NCI-H146 treated with DMSO at 0.1 percent for 48 hours (cell line): ENCODE measurements around the gene USHBP1.

Source experiments
- DNase-seq: peaks from one replicate; lab custom pipeline; 2025; ENCODE audit not compliant: unreplicated experiment; lab: John Stamatoyannopoulos, UW

The USHBP1 gene

DNA sequence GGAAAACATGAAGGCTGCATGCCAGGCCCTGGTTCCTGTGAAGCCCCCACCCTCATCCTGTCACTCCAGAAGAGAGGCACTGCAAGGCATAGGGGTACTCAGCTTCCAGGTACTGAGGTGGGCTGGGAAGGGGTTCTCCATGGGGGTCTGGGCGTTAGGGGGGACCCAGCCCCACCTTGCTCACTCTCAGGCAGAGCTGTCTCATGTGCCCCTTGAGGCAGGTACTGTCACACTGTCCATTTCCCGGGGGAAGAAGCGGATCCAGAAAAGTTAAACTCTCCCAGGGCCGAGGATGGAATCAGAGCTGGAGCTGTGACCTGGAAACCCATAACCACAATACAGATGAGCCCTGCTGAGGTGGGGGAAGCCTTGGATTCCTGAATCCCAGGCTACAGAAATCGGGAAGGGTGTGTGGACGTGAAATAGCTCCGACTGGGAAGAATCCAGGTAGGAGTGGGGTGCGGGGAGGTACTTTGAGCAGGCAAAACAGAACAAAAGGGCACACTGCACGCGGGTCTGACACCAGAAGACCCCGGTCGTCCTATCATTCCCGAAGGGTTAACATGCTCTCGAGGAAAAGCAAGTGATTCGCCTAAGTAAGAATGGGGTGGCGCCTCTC is 49.9 kb downstream of the USHBP1 start:
- peak; percentile 49 for DNase-seq

DNA sequence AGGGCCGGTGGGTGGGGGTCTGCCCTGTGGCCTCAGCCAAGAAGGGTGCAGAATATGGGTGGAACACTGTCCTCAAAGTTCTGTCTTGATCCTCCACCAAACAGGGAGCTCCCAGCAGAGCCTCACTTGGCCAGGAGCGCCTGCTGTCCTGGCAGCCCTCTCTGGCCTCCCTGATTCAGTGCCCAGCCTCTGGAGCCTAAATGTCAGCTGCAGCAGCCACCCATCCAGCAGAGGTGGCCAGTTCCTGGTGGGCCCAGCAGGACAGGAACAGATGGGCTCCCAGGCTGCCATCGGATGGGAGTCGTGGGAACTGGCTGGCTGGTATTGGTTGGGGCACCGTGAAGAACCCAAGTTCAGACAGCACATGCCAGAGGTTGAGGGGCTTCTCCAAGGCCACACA is 51.2 kb downstream of the USHBP1 start:
- DNase-seq, result no peak

DNA sequence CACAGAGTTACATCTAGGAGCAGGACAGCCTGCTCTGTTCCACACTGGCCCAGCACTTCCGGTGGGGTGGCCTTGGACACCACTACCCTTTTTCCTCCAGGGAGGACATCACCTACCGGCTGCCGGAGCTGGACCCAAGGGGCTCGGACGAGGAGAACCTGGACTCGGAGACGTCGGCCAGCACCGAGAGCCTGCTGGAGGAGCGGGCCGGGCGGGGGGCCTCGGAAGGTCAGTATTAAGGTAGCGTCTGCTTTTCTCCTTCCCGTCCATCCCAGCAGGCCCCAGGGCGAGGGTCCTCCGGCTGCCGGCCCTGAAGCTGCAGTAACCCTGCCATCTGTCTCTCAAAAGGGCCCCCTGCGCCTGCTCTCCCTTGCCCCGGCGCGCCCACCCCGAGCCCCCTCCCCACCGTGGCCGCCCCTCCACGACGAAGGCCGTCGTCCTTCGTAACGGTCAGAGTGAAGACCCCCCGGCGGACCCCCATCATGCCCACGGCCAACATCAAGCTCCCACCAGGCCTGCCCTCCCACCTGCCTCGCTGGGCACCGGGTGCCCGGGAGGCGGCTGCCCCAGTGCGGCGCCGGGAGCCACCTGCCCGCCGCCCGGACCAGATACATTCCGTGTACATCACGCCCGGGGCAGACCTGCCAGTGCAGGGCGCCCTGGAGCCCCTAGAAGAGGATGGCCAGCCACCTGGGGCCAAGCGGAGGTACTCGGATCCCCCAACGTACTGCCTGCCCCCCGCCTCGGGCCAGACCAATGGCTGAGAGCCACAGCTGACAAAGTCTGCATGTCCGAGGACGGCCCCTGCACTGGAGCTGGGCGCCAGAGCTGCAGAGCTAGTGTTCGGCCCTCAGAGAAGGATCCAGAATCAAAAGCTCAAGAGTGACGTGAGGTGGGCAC is 52.7 kb downstream of the USHBP1 start:
- DNase-seq, result no peak

DNA sequence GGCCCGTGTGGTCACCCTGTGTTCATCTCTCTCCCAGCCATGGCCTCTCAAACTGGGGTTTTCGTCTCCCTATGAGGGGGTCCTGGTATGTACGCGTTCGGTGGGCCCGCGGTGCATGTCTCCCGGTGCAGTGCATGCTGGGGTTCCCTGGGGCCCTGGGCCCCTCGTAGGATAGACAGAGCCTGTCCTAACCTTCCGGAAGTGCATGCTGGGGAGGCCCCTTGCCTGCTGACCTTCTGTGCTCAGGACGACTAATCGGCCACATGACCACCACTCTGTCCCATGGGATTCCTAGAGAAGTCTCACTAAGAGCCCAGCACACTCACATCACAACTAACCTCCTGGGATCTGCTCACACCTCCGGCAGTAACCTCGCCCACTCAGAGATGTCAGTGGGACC is 54.2 kb downstream of the USHBP1 start:
- DNase-seq, result no peak

DNA sequence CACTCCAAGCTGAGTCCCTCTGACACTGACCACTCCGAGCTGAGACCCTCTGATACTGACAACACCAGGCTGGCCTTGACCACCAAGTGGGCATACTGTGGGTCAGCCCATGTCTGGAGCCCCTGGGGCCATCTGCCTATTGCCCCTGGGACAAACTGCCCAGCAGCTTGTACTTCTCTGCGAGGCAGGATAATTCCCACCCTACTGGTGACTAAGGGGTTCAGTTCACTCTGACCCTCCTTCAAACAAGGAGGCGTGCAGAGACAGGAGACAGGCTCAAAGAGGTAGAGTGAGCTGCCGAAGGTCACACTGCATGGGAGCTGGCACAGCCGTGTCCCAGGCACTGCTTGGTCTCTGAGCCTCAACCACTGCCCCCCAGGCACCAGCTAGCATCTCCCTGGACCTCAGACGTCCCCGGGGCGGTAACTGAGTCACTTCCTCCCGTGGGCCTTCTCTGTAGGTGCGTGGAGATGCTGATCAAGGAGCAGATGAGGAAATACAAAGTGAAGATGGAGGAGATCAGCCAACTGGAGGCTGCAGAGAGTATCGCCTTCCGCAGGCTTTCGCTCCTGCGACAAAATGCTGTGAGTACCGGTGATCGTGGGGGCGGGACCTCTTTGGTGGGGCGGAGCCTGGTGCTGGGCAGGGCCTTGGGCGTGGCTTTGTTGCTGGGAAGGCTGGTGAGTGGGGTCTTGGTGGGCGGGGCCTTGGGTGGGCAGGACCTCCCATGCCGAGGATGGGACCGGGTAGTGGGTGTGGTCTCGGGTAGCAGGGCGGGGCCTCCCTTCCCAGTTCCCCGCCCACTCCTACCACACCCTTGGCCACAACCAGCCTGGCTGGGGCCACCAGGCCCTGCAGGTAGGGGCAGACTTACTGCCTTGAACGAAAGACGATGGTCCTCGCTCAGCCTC is 55.2 kb downstream of the USHBP1 start:
- no peak for DNase-seq

DNA sequence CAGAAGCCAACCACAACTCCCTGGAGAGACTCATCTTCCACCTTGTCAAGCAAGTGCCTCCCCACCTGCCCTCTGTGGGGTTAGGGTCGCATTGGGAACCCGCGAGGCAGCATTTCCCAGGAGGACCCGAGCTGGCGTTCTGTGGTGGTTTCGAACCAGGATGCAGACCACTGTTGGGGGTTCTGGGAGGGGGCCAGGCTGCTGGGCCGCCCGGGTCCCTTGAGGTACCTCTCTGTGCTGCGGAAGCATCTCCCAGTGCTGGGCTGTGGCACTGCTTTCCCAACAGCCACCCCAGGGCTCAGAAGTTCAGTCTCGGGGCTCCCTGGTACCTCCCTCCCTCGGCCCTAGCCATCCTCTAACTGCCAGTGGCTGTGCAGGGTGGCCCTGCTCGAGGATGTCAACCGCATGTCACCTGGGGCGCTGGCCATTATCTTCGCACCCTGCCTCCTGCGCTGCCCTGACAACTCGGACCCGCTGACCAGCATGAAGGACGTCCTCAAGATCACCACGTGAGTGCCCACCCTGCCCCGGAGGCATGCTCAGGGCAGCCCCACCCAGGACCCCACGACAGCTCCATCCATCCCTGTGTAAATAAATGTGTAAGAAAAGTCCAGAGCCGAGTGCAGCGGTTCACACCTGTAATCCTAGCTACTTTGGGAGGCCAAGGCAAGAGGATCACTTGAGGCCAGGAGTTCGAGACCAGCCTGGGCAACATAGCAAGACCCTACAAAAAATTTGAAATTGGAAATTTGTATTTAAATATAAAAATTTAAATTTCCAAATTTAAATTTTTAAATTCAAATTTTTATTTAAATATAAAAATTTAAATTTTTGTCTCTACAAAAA is 57.6 kb downstream of the USHBP1 start:
- no peak for DNase-seq

DNA sequence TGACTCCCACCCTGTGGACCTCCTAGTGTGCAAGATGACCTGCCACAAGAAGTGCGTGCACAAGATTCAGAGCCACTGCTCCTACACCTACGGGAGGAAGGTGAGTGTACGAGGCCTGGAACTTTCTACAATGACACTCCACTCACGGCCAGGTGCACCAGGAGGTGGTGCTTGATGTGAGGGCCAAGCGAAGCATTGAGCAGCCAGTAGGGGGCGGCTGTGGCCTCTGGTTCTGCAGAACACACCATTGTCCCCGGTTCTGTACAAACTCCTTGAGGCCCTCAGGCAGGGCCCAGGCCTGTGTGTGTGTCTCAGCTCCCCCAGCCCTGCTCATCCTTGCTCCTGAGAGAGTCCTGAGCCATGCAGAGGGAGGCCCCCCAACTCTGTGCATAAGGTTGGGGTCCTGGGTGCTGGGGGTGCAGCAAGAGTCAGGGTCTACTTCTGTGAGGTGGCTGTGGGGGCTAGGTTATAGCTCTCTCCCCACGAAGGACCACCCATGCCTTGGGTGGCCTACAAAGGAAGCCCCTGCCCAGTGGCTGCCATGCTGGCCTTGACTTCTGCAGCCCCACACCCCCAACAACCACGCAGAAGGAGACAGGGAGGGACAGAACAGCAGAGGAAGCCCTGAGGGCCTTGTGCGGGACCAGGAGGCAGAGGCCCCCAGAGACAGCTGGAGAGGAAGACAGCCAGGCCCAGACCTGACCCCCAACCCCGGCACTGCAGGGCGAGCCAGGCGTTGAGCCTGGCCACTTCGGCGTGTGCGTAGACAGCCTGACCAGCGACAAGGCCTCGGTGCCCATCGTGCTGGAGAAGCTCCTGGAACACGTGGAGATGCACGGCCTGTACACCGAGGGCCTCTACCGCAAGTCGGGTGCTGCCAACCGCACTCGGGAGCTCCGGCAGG is 59.1 kb downstream of the USHBP1 start:
- no peak for DNase-seq

DNA sequence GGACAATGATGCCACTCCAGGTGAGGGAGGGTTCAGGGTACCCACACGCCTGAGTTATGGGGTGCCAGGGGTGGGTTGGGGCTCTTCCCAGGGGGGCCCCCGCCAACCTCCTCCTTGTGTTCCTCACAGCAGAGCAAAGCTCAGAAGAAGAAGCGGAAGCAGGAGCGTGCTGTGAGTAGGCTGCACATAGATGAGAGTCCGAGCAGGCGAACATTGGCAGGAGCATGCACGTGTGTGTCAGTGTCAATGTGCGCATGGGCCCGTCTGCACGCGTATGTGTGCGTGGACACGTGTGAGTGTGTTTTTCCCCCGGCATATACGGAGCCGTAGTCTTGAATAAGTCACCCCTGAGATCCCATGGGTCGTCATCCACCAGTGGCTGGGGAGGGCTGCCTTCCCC is 61.8 kb downstream of the USHBP1 start:
- DNase-seq, result no peak

DNA sequence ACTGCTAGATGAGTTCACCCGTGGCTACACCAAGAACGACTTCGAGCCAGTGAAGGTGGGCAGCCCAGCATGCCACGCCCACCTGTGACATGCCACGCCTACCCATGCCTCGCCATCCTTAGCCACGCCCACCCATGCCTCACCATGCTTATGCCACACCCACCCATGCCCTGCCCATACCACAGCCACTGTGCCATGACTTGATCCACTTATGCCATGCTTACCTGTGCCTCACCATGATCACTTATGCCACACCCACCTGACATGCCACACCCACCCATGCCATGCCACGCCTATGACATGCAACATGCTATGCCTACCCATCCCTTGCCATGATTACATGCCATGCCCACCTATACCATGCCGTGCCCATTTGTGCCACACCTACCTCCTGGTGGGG is 62.3 kb downstream of the USHBP1 start:
- DNase-seq, result no peak

DNA sequence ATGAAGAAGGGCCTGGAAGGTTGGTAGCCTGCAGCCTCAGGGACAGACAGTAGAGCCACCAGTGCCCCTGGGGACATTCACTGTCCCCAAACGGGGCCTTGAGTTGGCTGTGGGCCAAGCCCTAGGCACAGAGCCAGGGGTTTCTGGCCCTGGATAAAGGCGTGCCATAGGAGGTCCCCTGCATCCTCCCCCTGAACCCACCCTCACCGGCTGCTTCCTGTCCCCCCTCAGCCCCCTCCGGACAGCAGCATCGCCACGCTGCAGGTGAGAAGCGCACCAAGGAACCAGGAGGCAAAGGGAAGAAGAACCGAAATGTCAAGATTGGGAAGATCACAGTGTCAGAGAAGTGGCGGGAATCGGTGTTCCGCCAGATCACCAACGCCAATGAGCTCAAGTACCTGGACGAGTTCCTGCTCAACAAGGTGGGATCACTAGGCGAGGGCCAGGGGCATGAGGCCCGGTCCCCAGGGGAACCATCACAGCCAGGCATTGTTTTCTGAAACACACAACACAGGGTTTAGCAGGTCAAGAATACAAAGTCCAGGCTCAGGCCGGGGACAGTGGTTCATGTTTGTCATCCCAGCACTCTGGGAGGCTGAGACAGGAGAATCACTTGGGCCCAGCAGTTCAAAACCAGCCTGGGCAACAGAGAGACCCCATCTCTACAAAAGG is 64.0 kb downstream of the USHBP1 start:
- no peak for DNase-seq
